Measurements from ENCODE around the gene RIC8B.

GRCh38 chr12:106733660-106734059 lies 40.8 kb upstream of the RIC8B start:
- TF ChIP-seq CTCF (IDR thresholded peaks at IDR 0.05; ENCODE audit: low read length) (no peak), EZH2 (IDR thresholded peaks at IDR 0.05; ENCODE audit: borderline replicate concordance, low read length) (no peak)
